HG03135 (cell line): ENCODE data around the gene KLKB1.
"Not testable (repeated sequence)": the region's sequence is repeated elsewhere in the genome, so short reads cannot be mapped to it uniquely, and the experiment has no call there.

ENCODE experiments used
- ATAC-seq: cut with Tn5 transposase; IDR thresholded peaks from one replicate; pipeline ENCODE4 v1.9.1; 2021; ENCODE audit warnings: mild to moderate bottlenecking, moderate library complexity; ENCODE audit not compliant: unreplicated experiment

Gene KLKB1

GRCh38 chr4:186264660-186265059 lies 37.4 kb downstream of the KLKB1 start:
- no peak for ATAC-seq

- ATAC-seq = not testable (repeated sequence)
Measured at GRCh38 chr4:186265250-186265649, 37.9 kb downstream of the KLKB1 start.

- ATAC-seq = no peak
Measured at GRCh38 chr4:186265683-186266652, 38.7 kb downstream of the KLKB1 start, which contains the start of gene F11. Gene F11 (plus strand): TSS chr4:186266189. CDS start chr4:186267137, 948 bp downstream.

- ATAC-seq = no peak
Measured at GRCh38 chr4:186266729-186267456, 39.6 kb downstream of the KLKB1 start.

GRCh38 chr4:186271081-186271678 lies 43.9 kb downstream of the KLKB1 start:
- ATAC-seq = no peak

GRCh38 chr4:186272699-186273391 lies 45.5 kb downstream of the KLKB1 start:
- ATAC-seq = no peak

GRCh38 chr4:186273392-186273789 lies 46.1 kb downstream of the KLKB1 start:
- ATAC-seq = not testable (repeated sequence)

- no peak for ATAC-seq
Measured at GRCh38 chr4:186283311-186283710, 56.0 kb downstream of the KLKB1 start.

GRCh38 chr4:186285147-186285546 lies 57.8 kb downstream of the KLKB1 start:
- ATAC-seq = no peak

- no peak for ATAC-seq
Measured at GRCh38 chr4:186286581-186286980, 59.3 kb downstream of the KLKB1 start.

GRCh38 chr4:186291256-186291890 lies 64.1 kb downstream of the KLKB1 start:
- no peak for ATAC-seq

- ATAC-seq = no peak
Measured at GRCh38 chr4:186294160-186294559, 66.9 kb downstream of the KLKB1 start.

GRCh38 chr4:186296481-186296880 lies 69.2 kb downstream of the KLKB1 start:
- no peak for ATAC-seq

- ATAC-seq = no peak
Measured at GRCh38 chr4:186297013-186297645, 69.8 kb downstream of the KLKB1 start.

- no peak for ATAC-seq
Measured at GRCh38 chr4:186298031-186298647, 70.8 kb downstream of the KLKB1 start.

GRCh38 chr4:186299291-186299690 lies 72.0 kb downstream of the KLKB1 start:
- ATAC-seq = no peak

GRCh38 chr4:186300659-186301390 lies 73.5 kb downstream of the KLKB1 start:
- ATAC-seq = no peak

GRCh38 chr4:186304216-186304615 lies 76.9 kb downstream of the KLKB1 start:
- ATAC-seq = no peak
